Spinal cord (tissue), 10 donors: ENCODE measurements around the gene CDK5RAP1. TPM values are rescaled to one million over a fixed set of nuclear protein-coding genes. Genes with fewer than 3 reads are reported as not detected.

Source experiments
- DNase-seq, 6 donors: peaks; one replicate each; pipeline versions ENCODE4 v3.0.0 to v3.0.0-alpha.2; 2013 to 2015; ENCODE audit warnings: low spot score in 6 of 6, low read depth in 4 of 6
- H3K27ac ChIP-seq: one replicate; pipeline ENCODE4 v1.5.1; 2013; ENCODE audit warnings: low read depth, low read length, control low read depth
- H3K27me3 ChIP-seq: one replicate; pipeline ENCODE4 v1.6.1; 2013; ENCODE audit warnings: low read length; ENCODE audit not compliant: control insufficient read depth, insufficient read depth
- H3K36me3 ChIP-seq: one replicate; pipeline ENCODE4 v1.6.1; 2013; ENCODE audit warnings: low read length; ENCODE audit not compliant: control insufficient read depth, insufficient read depth
- H3K4me1 ChIP-seq: one replicate; pipeline ENCODE4 v1.6.1; 2013; ENCODE audit warnings: low read length; ENCODE audit not compliant: control insufficient read depth, insufficient read depth
- H3K4me3 ChIP-seq: one replicate; pipeline ENCODE4 v1.5.1; 2013; ENCODE audit warnings: low read depth, low read length, control low read depth
- H3K9me3 ChIP-seq: one replicate; pipeline ENCODE4 v1.6.1; 2013; ENCODE audit warnings: low read length; ENCODE audit not compliant: control insufficient read depth, insufficient read depth
- WGBS: methylation state at CpG from one replicate; pipeline ENCODE4 v1.1.5; 2013; ENCODE audit warnings: missing lambda C conversion rate; ENCODE audit not compliant: insufficient coverage; 5-methylcytosine and 5-hydroxymethylcytosine counted together
- polyA plus RNA-seq, 2 donors: library from polyadenylated mRNA; unstranded; fragments of 120-200 nt; gene quantifications; one replicate each; pipeline ENCODE4 v1.2.1, GENCODE V29; 2013; ENCODE audit not compliant: insufficient read length in 2 of 2
- total RNA-seq, 2 donors: library from RNA; depleted of rRNA in 1 of 2; stranded (reverse); fragments of 120-200 nt in 1 of 2; fragments of >200 nt in 1 of 2; gene quantifications; one replicate each; pipeline versions ENCODE4 v1.2.3 to v1.2.4, GENCODE V29; 2013 to 2014
- donor health status: healthy.

Gene CDK5RAP1
- total and polyA plus RNA-seq, 4 donors = 24.1 to 45.3 (median 39.3) TPM

- no peak overlapping the region for H3K27ac ChIP-seq
- H3K9me3 ChIP-seq = no peaks in the 10 kb centered on the region
- no CpG with 5 or more reads among the region's 1 CpG for WGBS
- H3K4me1 ChIP-seq = no peaks in the 10 kb centered on the region
- peaks cover 56% of the 10 kb centered on the region for H3K36me3 ChIP-seq
- no peak for DNase-seq
- H3K27me3 ChIP-seq = no peaks in the 10 kb centered on the region
- H3K4me3 ChIP-seq = no peak overlapping the region
Measured at GRCh38 chr20:33362898-33363297, 38.4 kb downstream of the CDK5RAP1 start.

GRCh38 chr20:33359399-33360261, 41.7 kb downstream of the CDK5RAP1 start:
- H3K4me3 ChIP-seq = no peak overlapping the region
- no peak for DNase-seq
- peaks cover 54% of the 10 kb centered on the region for H3K36me3 ChIP-seq
- H3K9me3 ChIP-seq = no peaks in the 10 kb centered on the region
- H3K27ac ChIP-seq = no peak overlapping the region
- WGBS = 93% methylated on average over 5 of the region's 8 CpGs
- no peaks in the 10 kb centered on the region for H3K4me1 ChIP-seq
- H3K27me3 ChIP-seq = no peaks in the 10 kb centered on the region

- Histone ChIP-seq H3K4me1 (no peaks in the 10 kb centered on the region), H3K27me3 (no peaks in the 10 kb centered on the region), H3K4me3 (no peak overlapping the region), H3K27ac (no peak overlapping the region), H3K9me3 (no peaks in the 10 kb centered on the region), H3K36me3 (peaks cover 48% of the 10 kb centered on the region)
- no peak for DNase-seq
- 90% methylated on average over 3 of the region's 4 CpGs for WGBS
Measured at GRCh38 chr20:33353013-33353402, 48.3 kb downstream of the CDK5RAP1 start.

GRCh38 chr20:33352258-33353012, 48.9 kb downstream of the CDK5RAP1 start:
- peaks cover 48% of the 10 kb centered on the region for H3K36me3 ChIP-seq
- no peak overlapping the region for H3K27ac ChIP-seq
- H3K9me3 ChIP-seq = no peaks in the 10 kb centered on the region
- H3K4me3 ChIP-seq = no peak overlapping the region
- no peak for DNase-seq
- H3K4me1 ChIP-seq = no peaks in the 10 kb centered on the region
- no peaks in the 10 kb centered on the region for H3K27me3 ChIP-seq
- 77% methylated on average over 12 of the region's 16 CpGs for WGBS

GRCh38 chr20:33351696-33352095, 49.6 kb downstream of the CDK5RAP1 start:
- Histone ChIP-seq H3K36me3 (peaks cover 42% of the 10 kb centered on the region), H3K27me3 (no peaks in the 10 kb centered on the region), H3K4me1 (no peaks in the 10 kb centered on the region), H3K27ac (no peak overlapping the region), H3K4me3 (no peak overlapping the region), H3K9me3 (no peaks in the 10 kb centered on the region)
- no peak for DNase-seq
- WGBS = 67% methylated on average over 3 of the region's 3 CpGs

GRCh38 chr20:33349493-33349892, 51.8 kb downstream of the CDK5RAP1 start:
- no peaks in the 10 kb centered on the region for H3K4me1 ChIP-seq
- H3K4me3 ChIP-seq = no peak overlapping the region
- H3K36me3 ChIP-seq = peaks cover 33% of the 10 kb centered on the region
- H3K27ac ChIP-seq = no peak overlapping the region
- 99% methylated on average over 8 of the region's 8 CpGs for WGBS
- no peaks in the 10 kb centered on the region for H3K27me3 ChIP-seq
- H3K9me3 ChIP-seq = no peaks in the 10 kb centered on the region
- DNase-seq = no peak

- WGBS = 81% methylated on average over 8 of the region's 11 CpGs
Measured at GRCh38 chr20:33348136-33348937, 53.0 kb downstream of the CDK5RAP1 start.

GRCh38 chr20:33345342-33345741, 56.0 kb downstream of the CDK5RAP1 start:
- Histone ChIP-seq H3K4me3 (no peak overlapping the region), H3K27ac (no peak overlapping the region), H3K36me3 (peaks cover 15% of the 10 kb centered on the region), H3K27me3 (no peaks in the 10 kb centered on the region), H3K9me3 (no peaks in the 10 kb centered on the region), H3K4me1 (no peaks in the 10 kb centered on the region)
- DNase-seq = peak in 2 of 6 donors; percentile 18 to 41
- WGBS = 67% methylated on average over 8 of the region's 9 CpGs

More at GRCh38 chr20:33348136-33348937, 53.0 kb downstream of the CDK5RAP1 start:
- no peak for DNase-seq
- Histone ChIP-seq H3K4me1 (no peaks in the 10 kb centered on the region), H3K27me3 (no peaks in the 10 kb centered on the region), H3K4me3 (no peak overlapping the region), H3K27ac (no peak overlapping the region), H3K9me3 (no peaks in the 10 kb centered on the region), H3K36me3 (peaks cover 30% of the 10 kb centered on the region)

- 95% methylated on average over 4 of the region's 4 CpGs for WGBS
Measured at GRCh38 chr20:33343521-33343920, 57.8 kb downstream of the CDK5RAP1 start.

More at GRCh38 chr20:33343521-33343920, 57.8 kb downstream of the CDK5RAP1 start:
- Histone ChIP-seq H3K4me1 (no peaks in the 10 kb centered on the region), H3K27me3 (no peaks in the 10 kb centered on the region), H3K9me3 (no peaks in the 10 kb centered on the region), H3K4me3 (no peak overlapping the region), H3K27ac (no peak overlapping the region), H3K36me3 (peaks cover 5% of the 10 kb centered on the region)
- no peak for DNase-seq
